GM21723 (cell line): ENCODE data around the gene APP.
"Not testable (repeated sequence)": the region's sequence is repeated elsewhere in the genome, so short reads cannot be mapped to it uniquely, and the experiment has no call there.

Experiments used
- ATAC-seq: cut with Tn5 transposase; IDR thresholded peaks from one replicate; pipeline ENCODE4 v1.9.1; 2021; ENCODE audit warnings: mild to moderate bottlenecking, moderate library complexity; ENCODE audit not compliant: unreplicated experiment

The APP gene

GRCh38 chr21:26100573-26100972 is 70.0 kb downstream of the APP start:
- ATAC-seq: no peak

DNA sequence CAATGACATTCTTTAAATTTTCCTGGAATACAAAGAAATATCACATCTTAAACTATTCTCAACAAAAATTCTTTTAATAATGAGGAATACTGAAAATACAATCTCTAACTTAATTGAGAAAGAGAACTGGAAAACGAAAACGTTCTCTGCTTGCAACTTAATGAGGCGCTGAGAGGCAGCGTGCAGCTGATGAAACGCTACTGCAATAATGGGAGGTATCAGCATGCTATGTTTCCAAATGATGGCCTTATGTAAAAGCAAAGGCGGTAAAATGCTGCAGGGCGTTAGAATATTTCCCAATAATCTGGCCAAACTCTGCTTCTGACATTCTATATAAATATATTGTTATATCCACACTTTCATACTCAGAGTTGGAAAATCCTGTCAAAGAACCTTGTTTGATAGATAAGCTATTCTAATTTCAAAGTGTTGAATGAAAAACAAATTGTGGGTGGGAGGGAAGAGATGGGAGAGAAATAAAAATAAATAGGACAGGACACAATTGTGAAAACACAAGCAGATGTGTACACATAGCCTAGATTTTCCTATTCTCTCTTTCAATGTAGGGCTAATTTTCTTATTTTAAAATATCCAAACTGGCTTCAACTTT is 70.9 kb downstream of the APP start:
- no peak for ATAC-seq

DNA sequence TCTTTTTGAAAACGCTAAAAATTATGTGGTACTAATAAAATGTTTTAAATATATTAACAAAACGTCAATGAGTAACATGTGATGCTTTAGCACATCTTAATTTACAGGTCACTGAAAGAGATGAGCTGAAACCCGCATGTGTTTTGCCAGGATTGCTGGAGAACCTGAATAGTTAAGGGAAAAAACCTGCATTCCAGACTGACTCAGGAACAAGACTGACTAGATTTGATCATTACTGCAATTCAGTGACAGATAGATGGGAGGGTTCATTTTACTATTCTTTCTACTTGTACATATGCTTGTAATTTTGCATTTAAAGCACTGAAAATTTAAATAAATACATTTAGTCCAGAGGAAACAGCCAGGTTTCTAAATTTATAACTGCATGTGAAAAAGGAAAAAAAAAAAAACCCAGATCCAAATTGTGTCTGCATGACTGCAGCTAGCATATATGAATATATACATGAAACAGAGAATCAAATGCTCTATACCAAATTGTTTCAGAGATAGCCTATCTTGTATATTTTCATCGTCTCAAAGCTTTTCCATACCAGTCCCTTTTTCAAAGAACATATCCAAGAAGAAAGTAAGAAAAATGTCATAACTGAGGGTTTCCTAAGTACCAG is 71.7 kb downstream of the APP start:
- no peak for ATAC-seq

DNA sequence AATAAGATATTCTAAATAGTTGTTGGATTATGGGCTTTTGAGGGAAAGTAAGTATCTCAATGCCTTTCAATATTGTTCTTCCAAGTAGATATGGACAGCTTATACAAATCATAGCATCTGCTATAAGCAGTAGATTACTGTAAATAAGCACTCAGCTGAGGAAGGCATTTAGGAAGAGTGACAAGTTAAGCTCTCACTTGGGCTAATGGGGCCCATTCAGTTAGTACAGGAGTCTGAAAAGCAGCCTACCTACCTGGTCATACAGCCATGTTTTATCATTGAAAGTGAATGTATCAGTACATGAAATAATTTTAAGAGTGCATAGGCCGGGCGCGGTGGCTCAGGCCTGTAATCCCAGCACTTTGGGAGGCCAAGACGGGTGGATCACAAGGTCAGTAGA is 73.1 kb downstream of the APP start:
- ATAC-seq: no peak

- no peak for ATAC-seq
Measured at GRCh38 chr21:26096494-26097371, 73.8 kb downstream of the APP start.

DNA sequence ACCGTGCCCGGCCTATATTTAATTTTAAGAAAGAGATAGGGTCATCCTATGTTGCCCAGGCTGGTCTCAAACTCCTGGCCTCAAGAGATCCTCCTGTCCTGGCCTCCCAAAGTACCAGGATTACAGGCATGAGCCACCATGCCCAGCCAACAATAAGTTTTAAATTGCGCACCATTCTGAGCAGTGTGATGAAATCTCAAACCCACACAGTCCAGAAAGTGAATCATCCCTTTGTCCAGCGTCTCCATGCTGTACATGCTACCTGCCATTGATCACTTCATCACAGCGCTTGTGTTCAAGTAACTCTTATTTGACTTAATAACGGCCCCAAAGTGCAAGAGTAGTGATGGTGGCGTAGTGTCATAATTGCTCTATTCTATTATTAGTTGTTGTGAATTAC is 75.4 kb downstream of the APP start:
- ATAC-seq: no peak

GRCh38 chr21:26093122-26093521 is 77.4 kb downstream of the APP start:
- no peak for ATAC-seq

DNA sequence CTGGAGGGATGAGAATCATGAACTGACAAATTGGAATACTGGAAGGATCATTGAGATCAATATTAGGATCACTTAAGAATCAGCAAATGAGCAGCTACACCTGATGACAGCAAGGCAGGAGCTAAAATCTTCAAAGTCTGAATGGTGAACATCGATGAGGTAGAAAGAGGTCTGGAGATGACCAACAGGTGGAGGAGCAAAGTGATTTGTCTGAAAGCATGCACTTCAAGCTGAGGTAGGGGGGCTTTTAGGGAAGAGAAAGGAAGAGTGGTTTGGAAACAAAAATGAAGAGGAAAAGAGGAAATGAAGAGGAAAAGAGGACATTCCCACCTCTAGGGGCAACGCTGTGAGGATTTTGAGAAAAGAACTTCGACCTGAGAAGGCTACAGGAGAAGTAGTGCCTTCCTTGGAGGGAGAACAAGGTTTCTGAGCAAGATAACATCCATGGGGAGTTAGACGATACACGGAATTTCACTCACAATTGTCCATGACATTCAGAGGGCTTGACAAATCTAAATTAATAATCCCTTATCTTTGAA is 79.0 kb downstream of the APP start:
- ATAC-seq: no peak

DNA sequence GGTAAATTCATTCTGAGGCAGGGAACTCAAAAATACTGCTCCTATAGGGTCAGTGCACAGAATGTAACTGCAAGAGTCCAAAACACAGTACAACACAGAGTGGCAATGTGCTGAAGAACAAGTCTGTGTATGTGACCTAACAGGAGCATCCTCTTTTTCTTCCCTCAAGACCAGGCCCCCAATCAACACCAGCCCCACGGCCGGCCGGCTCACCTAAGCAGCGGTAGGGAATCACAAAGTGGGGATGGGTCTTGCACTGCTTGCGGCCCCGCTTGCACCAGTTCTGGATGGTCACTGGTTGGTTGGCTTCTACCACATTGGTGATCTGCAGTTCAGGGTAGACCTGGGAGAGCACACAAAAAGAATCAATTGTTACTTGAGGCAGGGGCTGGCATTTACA is 80.8 kb downstream of the APP start:
- no peak for ATAC-seq

DNA sequence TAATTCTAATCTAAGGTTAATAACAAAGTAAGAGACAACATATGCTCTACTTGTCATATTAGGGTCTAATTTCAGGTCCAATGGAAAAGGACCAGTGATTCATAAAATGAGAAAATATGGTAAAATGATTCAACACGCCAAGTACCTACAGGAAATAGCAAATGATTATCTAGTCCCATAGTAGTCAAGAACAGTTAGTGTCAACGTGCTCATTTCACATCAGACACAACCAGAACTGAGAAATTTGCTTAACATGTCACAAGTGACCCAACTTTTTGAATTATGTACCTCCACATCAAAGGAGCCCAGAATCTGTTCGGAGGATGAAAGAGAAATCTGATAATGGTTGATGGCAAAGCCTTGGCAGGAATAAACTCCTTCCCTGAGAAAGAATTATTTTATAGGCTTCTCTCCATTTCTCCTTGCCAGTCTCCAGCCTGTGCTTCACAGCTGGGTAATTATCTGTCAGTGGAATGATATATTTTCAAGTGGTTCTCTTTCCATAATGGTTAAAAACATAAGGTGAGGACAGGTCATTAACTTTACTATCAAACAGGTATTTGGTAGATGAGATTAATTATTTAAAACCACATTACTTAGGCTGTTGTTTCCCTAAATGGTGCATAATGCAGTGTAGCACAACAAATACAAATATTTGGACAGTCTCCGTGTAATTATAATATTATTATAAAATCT is 83.2 kb downstream of the APP start:
- no peak for ATAC-seq

GRCh38 chr21:26085882-26086281 is 84.7 kb downstream of the APP start:
- no peak for ATAC-seq

DNA sequence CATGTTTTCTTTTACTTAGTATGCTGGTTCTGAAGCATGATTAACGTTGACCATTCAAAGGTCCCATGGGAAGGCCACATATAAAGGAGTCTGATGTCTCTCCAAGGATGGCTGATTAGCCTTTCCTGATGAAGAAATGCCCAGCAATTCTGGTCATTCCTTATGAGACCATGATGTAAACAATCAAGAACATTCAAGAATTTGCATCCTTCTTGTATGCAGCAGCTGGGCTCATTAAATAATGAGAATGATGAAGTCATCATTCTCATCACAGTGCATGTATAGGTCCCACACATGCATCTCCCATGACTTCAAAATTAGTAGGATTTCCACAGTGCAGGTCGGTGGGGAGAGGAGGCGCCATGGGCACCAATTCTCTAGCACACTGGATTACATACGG is 85.4 kb downstream of the APP start:
- no peak for ATAC-seq

GRCh38 chr21:26082549-26082948 is 88.0 kb downstream of the APP start:
- no peak for ATAC-seq

- not testable (repeated sequence) for ATAC-seq
Measured at GRCh38 chr21:26081175-26081760, 89.3 kb downstream of the APP start.

- no peak for ATAC-seq
Measured at GRCh38 chr21:26080211-26080610, 90.4 kb downstream of the APP start.

DNA sequence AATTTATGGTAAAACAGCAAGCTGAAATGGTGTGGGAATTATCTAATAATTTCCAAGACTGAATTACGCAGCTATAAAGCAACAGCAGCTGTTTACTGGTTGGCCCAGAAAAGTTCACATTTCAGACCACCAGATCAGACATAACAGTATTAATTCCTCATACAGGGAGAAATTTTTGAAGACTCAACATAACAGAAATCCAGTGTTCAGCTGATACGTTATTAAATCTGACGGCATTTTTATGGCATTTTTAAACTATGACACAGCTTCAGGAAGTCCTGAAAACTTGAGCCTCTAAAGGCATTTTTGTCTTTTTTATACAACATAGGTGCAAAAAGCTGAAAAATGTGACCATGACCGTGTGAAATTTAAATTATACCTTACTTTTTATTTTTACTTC is 91.2 kb downstream of the APP start:
- no peak for ATAC-seq

GRCh38 chr21:26077521-26077920 is 93.0 kb downstream of the APP start:
- no peak for ATAC-seq

GRCh38 chr21:26072666-26073615 is 97.6 kb downstream of the APP start:
- ATAC-seq: no peak

DNA sequence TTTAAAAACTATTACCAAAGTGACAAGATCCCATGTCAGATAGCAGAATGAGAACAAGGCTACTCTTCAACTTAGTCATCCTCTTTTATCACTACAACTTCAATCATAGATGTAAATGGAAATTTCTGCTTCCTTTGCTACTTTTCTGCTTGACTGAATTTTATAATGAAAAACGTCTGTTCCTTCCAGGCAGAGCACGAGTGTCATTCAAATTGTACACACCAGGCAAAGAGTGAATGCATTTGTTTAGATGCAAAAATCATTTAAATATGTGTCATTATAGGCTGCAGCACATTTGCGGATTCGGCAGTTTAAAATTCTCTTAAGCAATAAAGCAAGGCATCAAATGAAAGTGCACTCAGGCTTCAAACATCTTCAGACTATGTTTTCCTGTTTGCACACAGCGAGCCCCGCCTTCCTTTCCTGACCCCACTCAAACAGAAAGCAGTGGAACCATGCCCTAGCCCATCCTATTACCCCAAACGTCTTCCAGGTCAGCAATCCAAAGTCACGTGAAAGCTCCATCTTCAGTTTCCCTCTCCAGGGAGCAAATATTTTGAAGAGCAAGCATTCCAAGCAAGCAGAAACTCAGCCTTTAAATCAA is 99.6 kb downstream of the APP start:
- ATAC-seq: peak; percentile 71
